ENCODE data around the gene NKIRAS1.

- TF ChIP-seq CTCF (IDR thresholded peaks at IDR 0.05): no peak
- TF ChIP-seq POLR2A (IDR thresholded peaks at IDR 0.05): no peak
These were observed 17.5 kb upstream of the NKIRAS1 start for GRCh38 chr3:23934253-23934652.

All from suprapubic skin (tissue), 3 donors.